Heart right ventricle (tissue), 16 donors: ENCODE data around the gene SF1. TPM values are rescaled to one million over a fixed set of nuclear protein-coding genes. Genes with fewer than 3 reads are reported as not detected.

Source experiments
- ATAC-seq, 8 donors: fragments of 200-7000 bp; cut with Tn5 transposase; one replicate each; pipeline ENCODE4 v1.9.1; 2020; ENCODE audit warnings: mild to moderate bottlenecking in 8 of 8, moderate library complexity in 8 of 8, moderate number of reproducible peaks in 1 of 8
- DNase-seq, 2 donors: peaks; one replicate each; pipeline ENCODE4 v3.0.0-alpha.2; 2020
- H3K27ac ChIP-seq, 10 donors: fragments of 200-600 bp; sonication (generic) in 2 of 10; one replicate each; pipeline versions ENCODE4 v1.5.0 to v1.8.0; 2020 to 2022; ENCODE audit warnings: mild to moderate bottlenecking in 3 of 10
- H3K27me3 ChIP-seq, 7 donors: fragments of 200-600 bp; one replicate each; pipeline ENCODE4 v1.8.0; 2021 to 2022; ENCODE audit warnings: mild to moderate bottlenecking in 2 of 7
- H3K36me3 ChIP-seq, 9 donors: fragments of 200-600 bp; sonication (generic) in 1 of 9; one replicate each; pipeline versions ENCODE4 v1.5.0 to v1.8.0; 2020 to 2022; ENCODE audit warnings: mild to moderate bottlenecking in 2 of 9
- H3K4me1 ChIP-seq, 9 donors: fragments of 200-600 bp; sonication (generic) in 1 of 9; one replicate each; pipeline versions ENCODE4 v1.5.0 to v1.8.0; 2020 to 2022; ENCODE audit warnings: mild to moderate bottlenecking in 4 of 9
- H3K4me3 ChIP-seq, 10 donors: fragments of 200-600 bp; sonication (generic) in 2 of 10; one replicate each; pipeline versions ENCODE4 v1.5.0 to v1.8.0; 2020 to 2022; ENCODE audit warnings: mild to moderate bottlenecking in 7 of 10, moderate library complexity in 2 of 10
- H3K9me3 ChIP-seq, 11 donors: fragments of 200-600 bp in 10 of 11; sonication (generic) in 2 of 11; one replicate each; pipeline versions ENCODE4 v1.5.0 to v1.8.0; 2013 to 2022; ENCODE audit warnings: mild to moderate bottlenecking in 2 of 11, control low read depth in 1 of 11, moderate library complexity in 1 of 11
- WGBS, 2 donors: extraction: QIAGEN DNeasy Blood & Tissue Kit; methylation state at CpG; one replicate each; pipeline ENCODE4 v1.1.7; 2013; ENCODE audit warnings: inconsistent platforms in 1 of 2; 5-methylcytosine and 5-hydroxymethylcytosine counted together
- intact Hi-C, 10 donors: fragments of 100-400 bp; cut with DNase I; formaldehyde crosslinking; loops; one replicate each; pipeline versions ENCODE4 v1.11.1 to v1.14.2; 2022
- polyA plus RNA-seq, 2 donors: library from polyadenylated mRNA; stranded (reverse); fragments of 200-250 nt; gene quantifications; one replicate each; pipeline ENCODE4 v1.2.3, GENCODE V29; 2013
- total RNA-seq, 10 donors: library from RNA; stranded (reverse); fragmentation: NEBNext Ultra II Directional in 3 of 10; extraction: Animal tissue kit (Norgen Biotek cat#: 25700) in 3 of 10; gene quantifications; one replicate each; pipeline versions ENCODE4 v1.2.1 to v1.2.4, GENCODE V29; 2021 to 2023
- TF ChIP-seq, protein P1 (sequence below), 9 donors: fragments of 200-600 bp; sonication (generic) in 2 of 9; IDR thresholded peaks; one replicate each; pipeline versions ENCODE4 v1.5.0 to v1.8.0; 2021 to 2022; ENCODE audit warnings: antibody characterized with exemption in 9 of 9, mild to moderate bottlenecking in 5 of 9, moderate library complexity in 1 of 9
- donor health status: Arrhythmogenic right ventricular cardiomyopathy.
- donor health status: ischemic (EF 13 %, LVEDD 7.1; RV severe dilation, severe dysfunction).
- donor health status: healthy with polysubstance abuse.
- donor health status: DM: no; HTN: yes; CAD: no.
- donor health status: DM: no; HTN: no; CAD: no.
- donor health status: ischemic (EF 25% LVEDD 6.9; RV normal size, moderate dysfunction).
- donor health status: ischemic (EF 25% LVEDD 5.7; RV mildly dilated, moderate dysfunction).
- donor health status: healthy.
- donor health status: DM: yes; HTN: yes; CAD: no.
- donor health status: Ischemic cardiomyopathy.
- donor health status: ischemic (EF 35%, LVEDD 5.7; RV mildly dilated, moderate dysfunction).
- donor health status: nonischemic (EF 11% LVEDD 7.7; RV severe dilation, severe dysfunction).
- donor health status: DM: yes; HTN: yes; CAD: no.
- donor health status: PGD.
- donor health status: ischemic (EF 29% LVEDD 5.4; RV normal size, mild dysfunction).
- donor health status: nonischemic (EF 23%, LVEDD 6.1; RV moderate dilation, normal function).

Gene SF1
- total and polyA plus RNA-seq, 12 donors, result 45.6 to 201 (median 160) TPM

DNA sequence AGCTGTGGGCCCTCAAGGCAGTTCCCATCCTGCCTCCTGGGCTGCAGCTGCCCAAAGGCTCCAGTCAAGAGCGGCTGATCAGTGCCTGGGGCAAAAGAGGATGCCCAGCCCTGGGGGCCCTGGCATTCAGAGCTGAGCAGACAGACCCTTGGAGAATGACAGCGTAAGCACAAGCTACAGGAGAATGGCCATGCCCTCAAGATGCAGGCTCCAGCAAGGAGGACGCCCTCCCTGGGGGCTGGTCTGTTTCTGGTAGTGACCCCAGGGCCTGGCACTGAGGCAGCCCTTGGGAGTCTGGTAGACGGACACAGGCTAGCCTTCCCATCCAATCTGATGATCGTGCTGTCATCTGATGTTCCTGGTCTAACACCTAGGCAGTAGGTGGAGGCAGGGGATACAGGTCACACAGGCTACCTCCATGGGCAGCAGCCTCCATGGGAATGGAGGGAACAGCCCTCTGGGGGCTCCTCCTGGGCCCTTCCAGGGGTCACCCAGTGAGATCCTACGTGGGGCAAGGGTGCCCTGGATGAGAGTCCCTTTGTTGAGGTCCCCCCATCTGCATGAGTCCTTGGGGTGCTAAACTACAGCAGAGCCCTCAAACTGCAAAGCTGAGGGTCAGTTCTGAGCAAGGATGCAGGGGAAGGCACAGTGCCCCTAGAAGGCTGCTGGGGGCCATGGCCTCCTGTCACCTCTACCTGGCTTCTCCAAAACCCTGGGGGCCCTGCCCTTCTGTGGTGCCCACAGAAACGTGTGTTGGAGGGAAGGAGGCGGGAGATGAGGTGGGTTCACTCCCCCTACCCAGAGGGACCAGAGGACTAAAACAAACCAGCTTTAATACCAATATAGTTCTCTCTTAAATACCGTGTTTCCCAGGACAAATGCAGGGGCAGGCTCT, 10.2 kb upstream of the SF1 start:
- intact Hi-C loops, result loop anchor here in 4 of 10 donors (5.0 to 10.0 kb wide), 3 partner anchors 59 to 326 kb away; partner anchors contain the start of genes TM7SF2 (in 1 of the 4) and ZNHIT2 (in 1 of the 4)
- no peak overlapping the region for H3K27ac ChIP-seq
- peaks cover 0 to 45% (median 7%) of the 10 kb centered on the region in 9 donors for H3K36me3 ChIP-seq

DNA sequence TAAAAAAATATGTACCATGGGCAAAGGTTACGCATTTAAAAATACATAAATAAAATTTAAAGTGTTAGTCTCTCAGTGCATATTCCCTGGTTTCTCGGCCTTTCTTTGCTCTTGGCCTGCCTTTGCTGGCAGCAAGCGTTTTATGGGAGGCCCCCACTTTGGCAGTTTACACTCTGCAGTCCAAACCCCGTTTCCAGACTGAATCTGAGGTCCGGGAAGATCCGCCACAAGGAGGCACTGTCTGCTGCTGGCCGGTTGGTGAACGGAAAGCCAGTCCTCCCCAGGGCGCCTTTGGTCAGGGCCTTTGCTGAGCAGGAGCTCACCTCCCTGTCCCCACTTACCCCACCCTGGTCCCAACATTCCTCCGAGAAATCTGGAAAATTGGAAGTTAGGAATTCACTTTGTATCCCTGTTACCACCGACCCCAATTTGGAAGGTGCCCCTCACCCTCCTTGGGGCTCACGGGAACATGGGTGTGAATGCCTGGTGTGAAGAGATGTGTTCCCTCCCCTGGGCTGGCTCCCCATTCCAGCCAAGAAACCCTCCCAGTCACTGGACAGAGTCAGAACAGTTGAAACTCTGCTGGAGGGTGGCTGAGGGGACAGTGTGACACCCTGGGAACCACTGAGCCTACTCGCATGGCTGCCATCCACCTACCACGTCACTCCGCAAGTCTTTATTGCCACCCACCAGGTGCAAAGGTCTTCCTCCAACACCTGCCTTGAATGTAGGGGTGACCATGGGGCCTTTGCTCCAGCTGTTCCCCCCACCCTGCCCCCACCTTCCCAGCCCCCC, 9.4 kb upstream of the SF1 start:
- Histone ChIP-seq H3K4me3 (no peak overlapping the region), H3K27ac (peak overlapping the region in 1 of 10 donors; percentile 11), H3K4me1 (peaks cover 0 to 7% (median 0%) of the 10 kb centered on the region in 9 donors), H3K9me3 (no peaks in the 10 kb centered on the region), H3K27me3 (no peaks in the 10 kb centered on the region), H3K36me3 (peaks cover 0 to 49% (median 7%) of the 10 kb centered on the region in 9 donors)
- peak in 6 of 8 donors; percentile 54 to 67 (median 61) for ATAC-seq
- TF ChIP-seq, protein P1, sequence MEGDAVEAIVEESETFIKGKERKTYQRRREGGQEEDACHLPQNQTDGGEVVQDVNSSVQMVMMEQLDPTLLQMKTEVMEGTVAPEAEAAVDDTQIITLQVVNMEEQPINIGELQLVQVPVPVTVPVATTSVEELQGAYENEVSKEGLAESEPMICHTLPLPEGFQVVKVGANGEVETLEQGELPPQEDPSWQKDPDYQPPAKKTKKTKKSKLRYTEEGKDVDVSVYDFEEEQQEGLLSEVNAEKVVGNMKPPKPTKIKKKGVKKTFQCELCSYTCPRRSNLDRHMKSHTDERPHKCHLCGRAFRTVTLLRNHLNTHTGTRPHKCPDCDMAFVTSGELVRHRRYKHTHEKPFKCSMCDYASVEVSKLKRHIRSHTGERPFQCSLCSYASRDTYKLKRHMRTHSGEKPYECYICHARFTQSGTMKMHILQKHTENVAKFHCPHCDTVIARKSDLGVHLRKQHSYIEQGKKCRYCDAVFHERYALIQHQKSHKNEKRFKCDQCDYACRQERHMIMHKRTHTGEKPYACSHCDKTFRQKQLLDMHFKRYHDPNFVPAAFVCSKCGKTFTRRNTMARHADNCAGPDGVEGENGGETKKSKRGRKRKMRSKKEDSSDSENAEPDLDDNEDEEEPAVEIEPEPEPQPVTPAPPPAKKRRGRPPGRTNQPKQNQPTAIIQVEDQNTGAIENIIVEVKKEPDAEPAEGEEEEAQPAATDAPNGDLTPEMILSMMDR (IDR thresholded peaks at IDR 0.05), result peak; percentile 41 to 83 (median 67)
- intact Hi-C loops, result loop anchor here in 4 of 10 donors (5.0 to 10.0 kb wide), 3 partner anchors 60 to 327 kb away; partner anchors contain the start of genes TM7SF2 (in 1 of the 4) and ZNHIT2 (in 1 of the 4)
- 53% methylated on average over 15 of the region's 15 CpGs for WGBS, 2 donors
- peak; percentile 34 to 62 for DNase-seq

More for the DNA sequence above, 10.2 kb upstream of the SF1 start:
- H3K4me3 ChIP-seq, result no peak overlapping the region
- no peaks in the 10 kb centered on the region for H3K27me3 ChIP-seq
- no peaks in the 10 kb centered on the region for H3K9me3 ChIP-seq
- peaks cover 0 to 16% (median 0%) of the 10 kb centered on the region in 9 donors for H3K4me1 ChIP-seq
- DNase-seq (no peak), ATAC-seq (peak in 1 of 8 donors; percentile 8)
- TF ChIP-seq, protein P1 (IDR thresholded peaks at IDR 0.05), result no peak
- 86 to 89% methylated on average over 9 of the region's 9 CpGs for WGBS, 2 donors

DNA sequence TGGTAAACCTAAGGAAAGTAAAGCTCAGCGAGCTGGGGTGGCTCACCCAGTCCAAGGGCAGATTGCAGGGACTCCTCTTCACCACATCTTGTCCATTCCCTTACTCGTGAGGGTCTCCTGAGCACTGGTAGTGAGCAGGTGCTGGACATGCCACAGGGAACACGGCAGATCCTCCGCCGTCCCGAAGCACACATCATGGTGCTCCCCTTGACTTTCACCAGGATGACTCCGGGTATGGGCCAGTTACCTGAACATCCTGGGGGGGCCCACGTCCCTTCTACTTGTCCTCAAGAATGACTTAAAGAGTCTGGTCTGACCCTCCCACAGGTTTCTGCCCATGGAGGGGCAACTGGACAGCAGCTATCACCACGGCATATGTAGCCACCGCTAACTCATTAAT, 8.0 kb upstream of the SF1 start:
- Histone ChIP-seq H3K27ac (no peak overlapping the region), H3K4me3 (no peak overlapping the region), H3K4me1 (peaks cover 0 to 5% (median 0%) of the 10 kb centered on the region in 9 donors), H3K27me3 (no peaks in the 10 kb centered on the region), H3K9me3 (no peaks in the 10 kb centered on the region), H3K36me3 (peaks cover 0 to 44% (median 7%) of the 10 kb centered on the region in 9 donors)
- ATAC-seq (no peak), DNase-seq (no peak)
- intact Hi-C loops, result loop anchor here in 4 of 10 donors (5.0 to 10.0 kb wide), 3 partner anchors 61 to 328 kb away; partner anchors contain the start of genes TM7SF2 (in 1 of the 4) and ZNHIT2 (in 1 of the 4)
- WGBS, 2 donors, result 92% methylated on average over 10 of the region's 10 CpGs
- TF ChIP-seq, protein P1 (IDR thresholded peaks at IDR 0.05), result no peak
